NOMO-1 treated with dmso at 0.1 percent for 144 hours (cell line): Measurements from ENCODE around the gene CORT.
"Not testable (repeated sequence)": the region's sequence is repeated elsewhere in the genome, so short reads cannot be mapped to it uniquely, and the experiment has no call there.

Experiments used
- DNase-seq: peaks from one replicate; lab custom pipeline; 2025; ENCODE audit not compliant: unreplicated experiment; lab: John Stamatoyannopoulos, UW

Gene CORT

GRCh38 chr1:10474309-10474612, 24.4 kb downstream of the CORT start:
- DNase-seq: not testable (repeated sequence)

GRCh38 chr1:10474613-10475507, 25.0 kb downstream of the CORT start, which contains the start of gene PEX14:
Gene PEX14 (plus strand): TSS chr1:10474950. CDS start chr1:10474967, 17 bp downstream.
- DNase-seq: peak; percentile 91

GRCh38 chr1:10475510-10475909, 25.7 kb downstream of the CORT start:
- DNase-seq: no peak

- no peak for DNase-seq
Measured at GRCh38 chr1:10479296-10479695, 29.5 kb downstream of the CORT start.

DNA sequence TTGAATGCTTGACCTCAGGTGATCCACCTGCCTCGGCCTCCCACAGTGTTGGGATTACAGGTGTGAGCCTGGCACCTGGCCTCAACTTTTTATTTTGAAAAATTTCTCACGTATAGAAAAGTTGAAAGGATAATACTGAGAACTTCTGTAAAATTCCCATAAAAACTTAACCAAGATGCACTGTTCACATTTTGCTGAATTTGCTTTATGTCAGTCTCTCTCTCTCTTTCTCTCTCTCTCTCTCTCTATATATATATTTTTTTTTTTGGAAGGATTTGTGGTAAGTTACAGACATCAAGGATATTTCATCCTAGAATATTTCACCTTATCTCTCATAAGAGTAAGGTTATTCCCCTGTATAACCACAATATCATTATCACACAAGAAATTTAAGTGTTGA, 30.8 kb downstream of the CORT start:
- DNase-seq: no peak

DNA sequence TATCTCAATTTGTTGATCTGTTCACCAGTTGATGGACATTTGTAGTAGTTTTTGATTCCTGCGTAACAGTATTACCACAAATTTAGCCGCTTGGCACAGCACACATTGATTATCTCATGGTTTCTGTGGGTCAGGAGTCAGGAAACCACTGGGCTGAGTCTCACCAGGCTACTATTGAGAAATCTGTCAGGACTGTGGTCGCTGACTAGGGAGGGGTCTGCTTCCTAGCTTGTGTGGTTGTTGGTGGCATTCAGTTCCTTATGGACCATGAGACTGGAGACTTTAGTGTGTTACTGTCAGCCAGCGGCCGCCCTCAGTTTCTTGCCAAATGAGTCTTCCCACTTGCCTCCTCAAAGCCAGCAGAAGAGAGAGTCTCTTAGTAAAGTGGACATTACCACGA, 34.7 kb downstream of the CORT start:
- DNase-seq: no peak

GRCh38 chr1:10489291-10490055, 39.6 kb downstream of the CORT start:
- no peak for DNase-seq

DNA sequence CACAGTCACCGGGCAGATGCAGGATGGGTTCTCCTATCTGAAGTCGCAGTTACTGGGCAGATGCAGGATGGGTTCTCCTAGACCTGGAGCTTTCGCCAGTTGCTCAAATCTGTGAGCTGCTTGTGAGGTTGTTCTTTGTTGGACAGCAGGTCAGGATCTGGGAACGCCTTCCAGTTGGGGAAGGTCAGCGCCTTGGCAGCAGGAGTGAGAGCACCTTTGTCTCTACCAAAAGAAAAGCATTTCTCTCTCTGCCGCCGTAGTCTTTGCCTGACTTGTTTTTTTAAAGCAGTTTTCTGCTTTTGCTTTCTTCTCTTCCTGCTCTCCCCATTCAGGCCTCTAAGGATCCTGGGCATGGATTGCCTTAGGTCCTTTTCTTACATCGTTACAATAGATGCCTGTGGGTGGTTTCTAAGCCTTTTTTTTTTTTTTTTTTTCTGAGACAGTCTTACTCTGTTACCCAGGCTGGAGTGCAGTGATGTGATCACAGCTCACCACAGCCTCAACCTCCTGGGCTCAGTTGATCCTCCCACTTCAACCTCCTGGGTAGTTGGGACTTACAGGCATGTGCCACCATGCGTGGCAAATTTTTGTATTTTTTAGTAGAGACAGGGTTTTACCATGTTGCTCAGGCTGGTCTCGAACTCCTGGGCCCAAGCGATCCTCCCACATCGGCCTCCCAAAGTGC, 40.6 kb downstream of the CORT start:
- no peak for DNase-seq

GRCh38 chr1:10494418-10494753, 44.6 kb downstream of the CORT start:
- no peak for DNase-seq

- DNase-seq: peak; percentile 52
Measured at GRCh38 chr1:10494754-10495474, 45.1 kb downstream of the CORT start.

DNA sequence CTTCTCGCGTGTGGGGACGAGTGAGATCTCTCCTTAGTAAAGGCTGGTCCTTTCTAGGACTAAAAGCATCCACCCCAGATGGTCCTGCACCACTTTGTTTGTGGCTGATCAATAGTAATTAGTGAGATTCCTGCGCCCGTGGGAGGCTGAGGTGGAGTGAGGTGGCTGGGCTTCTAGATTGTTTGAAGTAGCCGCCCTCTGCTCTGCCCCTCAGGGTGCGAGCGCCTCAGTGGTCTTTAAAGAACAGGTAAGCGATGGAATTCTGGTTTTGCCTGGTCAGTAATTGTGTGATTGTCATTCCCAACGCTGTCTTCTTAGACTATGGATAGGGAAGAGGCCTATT, 45.6 kb downstream of the CORT start:
- no peak for DNase-seq

GRCh38 chr1:10495952-10496351, 46.1 kb downstream of the CORT start:
- no peak for DNase-seq

DNA sequence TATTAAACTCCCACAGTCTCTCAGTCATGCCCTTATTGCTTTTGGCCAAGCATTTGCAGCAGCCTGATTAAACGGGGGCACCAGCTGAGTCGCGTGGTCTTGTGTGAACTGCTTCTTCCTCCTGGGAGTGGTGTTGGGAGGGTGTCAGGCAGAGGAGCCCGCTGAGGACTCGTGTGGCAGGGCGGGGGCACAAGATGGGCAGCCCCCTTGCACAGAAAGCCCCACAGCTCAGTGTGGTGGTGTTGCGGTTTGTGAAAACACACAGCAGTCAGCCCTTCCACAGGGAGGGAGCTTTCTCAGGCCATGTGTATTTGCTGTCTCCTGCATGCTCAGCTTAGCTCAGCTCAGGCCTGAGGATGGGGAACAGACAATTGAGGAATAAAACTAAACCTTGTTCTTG, 47.3 kb downstream of the CORT start:
- no peak for DNase-seq

DNA sequence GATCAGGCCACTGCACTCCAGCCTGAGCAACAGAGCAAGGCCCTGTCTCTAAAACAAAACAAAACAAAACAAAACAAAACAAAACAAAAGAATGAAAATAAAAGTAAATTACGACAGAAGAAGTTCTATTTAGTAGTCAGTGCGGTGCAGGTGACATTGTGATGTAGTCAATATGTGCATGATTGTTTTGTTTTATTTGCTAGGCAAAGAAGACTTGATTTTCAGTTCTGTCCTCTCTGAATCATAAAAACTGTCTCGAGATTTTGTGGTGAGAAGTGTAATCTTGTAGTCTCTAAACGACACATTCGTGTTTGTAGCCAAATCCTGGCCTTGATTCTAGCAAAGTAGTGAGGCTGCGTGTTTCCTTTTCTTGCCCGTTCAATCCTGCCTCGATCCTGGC, 48.4 kb downstream of the CORT start:
- no peak for DNase-seq
